GOT3 (cell line): ENCODE results near the gene CDC42SE2.
"Not testable (repeated sequence)": the region's sequence is repeated elsewhere in the genome, so short reads cannot be mapped to it uniquely, and the experiment has no call there.

ENCODE experiments used
- DNase-seq: peaks from one replicate; lab custom pipeline; 2025; ENCODE audit warnings: mixed read lengths; lab: John Stamatoyannopoulos, UW

Gene CDC42SE2

DNA sequence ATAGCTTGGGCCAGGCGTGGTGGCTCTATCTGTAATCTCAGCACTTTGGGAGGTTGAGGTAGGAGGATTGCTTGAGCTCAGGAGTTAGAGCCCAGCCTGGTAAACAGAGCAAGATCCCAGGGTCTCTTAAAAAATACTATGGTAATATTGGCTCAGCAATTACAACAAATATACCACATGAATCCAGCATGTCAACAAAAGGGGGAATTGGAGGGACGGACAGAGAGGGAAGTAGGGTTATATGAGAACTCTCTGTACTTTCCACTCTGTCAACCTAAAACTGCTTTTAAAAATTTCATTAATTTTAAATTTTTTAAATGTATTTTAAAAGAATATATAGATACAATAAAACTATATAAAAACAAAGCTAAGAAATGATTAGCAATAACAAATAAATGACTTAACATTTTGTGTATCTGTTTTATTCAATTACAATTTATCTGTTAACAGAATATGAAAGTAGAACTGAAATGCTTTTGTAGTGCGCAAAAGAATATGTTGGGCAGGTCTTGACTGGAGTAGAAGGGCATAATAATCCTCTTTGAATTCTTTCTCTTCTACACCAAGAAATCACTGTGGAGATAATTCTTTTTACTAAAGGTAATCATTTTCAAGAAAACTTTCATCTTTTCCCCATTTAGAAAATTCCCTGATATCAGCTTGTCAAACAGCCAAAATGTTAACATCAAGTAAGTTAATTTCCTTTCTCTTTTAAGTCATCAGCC, 12.9 kb upstream of the CDC42SE2 start:
- no peak for DNase-seq

GRCh38 chr5:131252824-131253171, 11.1 kb upstream of the CDC42SE2 start:
- no peak for DNase-seq

- DNase-seq: not testable (repeated sequence)
Measured at GRCh38 chr5:131254025-131254424, 9.8 kb upstream of the CDC42SE2 start.

DNA sequence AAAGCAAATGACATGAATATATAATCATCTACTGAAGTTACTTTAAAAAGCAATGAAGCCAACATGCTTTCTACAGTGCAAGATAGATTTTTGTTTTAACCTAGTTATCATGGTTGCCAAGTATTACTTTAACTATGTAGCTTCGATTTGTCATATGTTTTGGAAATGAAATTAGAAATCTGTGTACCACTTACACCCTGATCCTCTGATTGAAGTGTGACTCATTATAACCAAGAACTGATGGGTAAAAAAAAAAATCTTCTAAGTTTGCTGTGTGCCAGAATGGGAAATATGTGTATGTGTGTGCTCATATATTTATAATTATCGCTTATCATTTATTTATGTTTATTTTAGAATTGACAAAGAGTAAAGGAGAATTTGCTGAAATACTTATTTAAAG, 9.1 kb upstream of the CDC42SE2 start:
- no peak for DNase-seq

- DNase-seq: no peak
Measured at GRCh38 chr5:131256507-131256823, 7.4 kb upstream of the CDC42SE2 start.

DNA sequence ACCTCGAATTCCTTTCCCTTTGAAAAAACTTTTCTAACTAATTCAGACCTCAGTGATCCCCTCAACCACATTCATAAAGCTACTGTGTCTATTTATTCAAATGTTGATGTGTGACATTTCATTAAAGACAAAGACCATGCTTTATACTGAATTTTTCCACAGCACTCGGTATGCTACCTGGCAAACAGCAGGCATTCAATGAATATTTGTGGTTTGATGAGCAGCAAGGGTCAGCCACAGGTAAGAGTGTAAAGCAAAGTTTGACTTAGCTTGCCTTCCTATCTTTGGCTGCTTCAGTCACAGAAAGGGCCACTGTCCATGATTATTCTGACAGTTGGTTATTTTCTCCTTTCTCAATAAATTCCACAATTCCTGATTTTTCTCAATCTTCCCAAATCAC, 5.1 kb upstream of the CDC42SE2 start:
- DNase-seq: no peak

DNA sequence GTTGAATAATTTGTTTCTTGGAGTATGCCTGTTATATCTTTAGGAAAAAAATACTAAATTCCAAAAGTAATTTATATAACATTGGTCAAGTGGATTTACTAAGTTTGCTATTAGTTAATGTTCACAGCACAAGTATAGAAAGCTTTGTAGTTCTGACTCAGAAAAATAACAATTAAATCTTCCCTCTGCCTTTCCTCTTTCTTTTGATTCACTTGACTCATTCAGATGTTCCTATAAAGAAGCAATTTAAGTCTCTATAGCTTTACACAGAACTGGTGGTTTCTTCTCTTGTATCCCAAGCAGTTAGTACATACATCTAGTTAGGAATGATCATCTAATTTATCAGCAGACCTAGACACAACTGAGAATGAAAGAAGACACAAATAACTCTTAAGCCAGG, 4.5 kb upstream of the CDC42SE2 start:
- DNase-seq: no peak

- no peak for DNase-seq
Measured at GRCh38 chr5:131260895-131261294, 3.0 kb upstream of the CDC42SE2 start.

DNA sequence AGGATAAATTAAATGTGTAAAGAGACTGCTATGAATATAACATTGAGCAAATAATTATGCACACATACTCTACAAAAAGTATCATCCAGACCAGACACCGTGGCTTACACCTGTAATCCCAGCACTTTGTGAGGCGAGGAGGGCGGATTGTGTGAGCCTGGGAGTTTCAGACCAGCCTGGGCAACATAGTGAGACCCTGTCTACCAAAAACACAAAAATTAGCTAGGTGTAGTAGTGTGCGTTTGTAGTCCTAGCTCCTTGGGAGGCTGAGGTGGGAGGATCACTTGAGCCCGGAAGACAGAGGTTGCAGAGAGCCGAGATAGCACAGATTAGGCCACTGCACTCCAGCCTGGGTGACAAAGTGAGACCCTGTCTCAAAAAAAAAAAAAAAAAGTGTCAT, 2.4 kb upstream of the CDC42SE2 start:
- DNase-seq: no peak

- no peak for DNase-seq
Measured at GRCh38 chr5:131262953-131263541, 806 bp upstream of the CDC42SE2 start.

- no peak for DNase-seq
Measured at GRCh38 chr5:131264451-131265099, 722 bp downstream of the CDC42SE2 start.

DNA sequence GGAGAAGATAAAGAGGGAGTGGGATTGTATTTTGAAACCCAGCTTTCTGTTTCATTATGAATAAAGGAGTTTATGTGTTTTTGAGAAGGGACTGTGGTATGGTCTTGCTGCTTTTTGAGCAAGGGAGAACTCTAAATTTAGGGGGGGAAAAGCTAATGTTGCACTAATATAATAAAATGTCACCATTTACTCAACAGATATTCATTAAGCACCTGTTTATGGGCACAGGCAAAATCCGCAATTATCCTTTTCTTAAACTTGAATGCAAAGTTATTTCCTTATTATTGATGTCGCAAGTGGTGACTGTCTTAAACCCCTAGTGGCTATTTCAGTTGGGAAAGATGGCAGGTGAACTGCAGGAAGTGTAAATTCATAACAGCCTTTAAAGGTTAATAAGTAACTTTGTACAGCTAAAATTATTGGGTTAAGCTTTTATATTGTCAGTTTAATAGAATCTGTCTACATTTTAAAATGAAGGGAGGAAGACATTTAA, 1.5 kb downstream of the CDC42SE2 start:
- DNase-seq: no peak

DNA sequence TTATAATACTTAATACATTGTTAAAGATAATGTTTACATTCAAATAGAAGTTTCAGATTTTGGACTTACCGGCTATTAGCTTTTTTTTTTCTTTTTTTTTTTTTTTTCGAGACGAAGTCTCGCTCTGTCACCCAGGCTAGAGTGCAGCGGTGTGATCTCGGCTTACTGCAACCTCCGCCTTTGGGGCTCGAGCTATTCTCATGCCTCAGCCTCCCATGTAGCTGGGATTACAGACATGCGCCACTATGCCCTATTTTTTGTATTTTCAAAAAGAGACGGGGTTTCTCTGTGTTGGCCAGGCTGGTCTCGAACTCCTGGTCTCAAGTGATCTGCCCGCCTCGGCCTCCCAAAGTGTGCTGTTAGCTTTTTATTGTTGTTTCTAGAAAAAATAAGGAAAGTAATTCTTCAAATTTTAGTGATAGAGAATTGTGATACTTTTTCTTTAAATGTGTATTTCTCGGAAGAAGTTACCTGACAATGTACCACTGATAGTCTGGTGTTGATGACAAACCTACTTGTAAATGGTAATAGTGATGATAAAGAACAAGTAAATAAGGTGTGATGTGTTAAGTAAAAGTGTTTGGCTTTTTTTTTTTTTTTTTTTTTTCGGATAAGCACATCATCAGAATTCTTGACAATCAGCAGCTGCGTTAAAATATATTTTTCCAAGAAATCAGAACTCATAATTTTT, 2.7 kb downstream of the CDC42SE2 start:
- no peak for DNase-seq

- no peak for DNase-seq
Measured at GRCh38 chr5:131268758-131269370, 5.0 kb downstream of the CDC42SE2 start.

- no peak for DNase-seq
Measured at GRCh38 chr5:131270809-131271208, 7.0 kb downstream of the CDC42SE2 start.

- not testable (repeated sequence) for DNase-seq
Measured at GRCh38 chr5:131271888-131272287, 8.0 kb downstream of the CDC42SE2 start.

DNA sequence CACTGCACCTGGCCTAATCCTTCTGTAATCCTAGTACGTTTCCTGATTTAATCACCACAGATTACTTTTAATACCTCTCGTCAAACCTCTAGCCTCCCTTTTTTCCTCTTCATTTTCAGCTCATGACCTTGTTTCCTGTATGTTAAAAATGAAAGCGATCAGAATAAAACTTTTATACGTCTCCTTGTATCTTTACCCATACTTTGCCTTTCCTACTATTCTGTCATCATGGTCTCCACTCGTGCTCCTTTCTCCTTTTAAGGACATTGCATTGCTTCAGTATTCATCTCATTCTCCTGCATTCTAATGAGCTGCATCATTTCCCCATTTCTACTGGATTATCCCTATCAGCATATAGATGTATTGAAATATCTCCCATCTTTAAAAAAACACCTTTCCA, 8.5 kb downstream of the CDC42SE2 start:
- no peak for DNase-seq

DNA sequence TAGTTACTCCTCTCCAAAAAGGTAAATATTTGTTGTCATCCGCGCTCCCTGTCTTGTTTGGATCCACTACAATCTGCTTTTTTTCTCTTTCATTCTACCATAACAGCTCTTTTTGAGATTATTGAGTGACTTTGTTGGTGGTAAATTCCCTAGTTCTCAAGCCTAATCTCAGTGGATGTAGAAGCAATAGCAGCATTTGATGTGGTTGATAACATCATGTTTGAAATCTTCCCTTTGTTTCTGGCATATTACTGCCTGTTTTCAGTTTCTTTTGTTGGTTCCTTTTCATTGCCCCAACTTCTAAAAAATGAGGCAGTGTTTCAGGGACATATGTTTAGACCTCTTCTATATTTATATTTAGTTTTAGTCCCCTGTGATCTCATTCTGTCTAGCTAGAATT, 8.9 kb downstream of the CDC42SE2 start:
- no peak for DNase-seq

- no peak for DNase-seq
Measured at GRCh38 chr5:131274326-131275063, 10.6 kb downstream of the CDC42SE2 start.

GRCh38 chr5:131276072-131276471, 12.2 kb downstream of the CDC42SE2 start:
- no peak for DNase-seq

GRCh38 chr5:131277447-131277846, 13.6 kb downstream of the CDC42SE2 start:
- DNase-seq: no peak
